Measurements from ENCODE around the gene TRPC3.

Gene TRPC3

GRCh38 chr4:121995790-121996537 lies 44.1 kb upstream of the TRPC3 start:
- ChIA-PET POLR2A (no interaction called here), CTCF (no interaction called here)
- Histone ChIP-seq H3K4me3 (ENCODE audit: low read depth, low read length) (no peak overlapping the region), H3K36me3 (ENCODE audit: control insufficient read depth in 2 of 2, insufficient read depth in 1 of 2, low read length in 2 of 2) (no peaks in the 10 kb centered on the region), H3K27ac (ENCODE audit: extremely low read depth, low read depth, low read length) (no peak overlapping the region), H3K4me1 (ENCODE audit: control insufficient read depth, insufficient read depth, low read length) (no peaks in the 10 kb centered on the region), H3K9me3 (ENCODE audit: control insufficient read depth, insufficient read depth, low read depth, low read length) (no peaks in the 10 kb centered on the region)
- no peak for TF ChIP-seq KLF8 (tag by site-specific recombination; IDR thresholded peaks at IDR 0.05)
- TF ChIP-seq YY1 (tag by site-specific recombination; IDR thresholded peaks at IDR 0.05), result no peak
- no peak for TF ChIP-seq SP2 (tag by site-specific recombination; IDR thresholded peaks at IDR 0.05)
- no peak for TF ChIP-seq ZNF157 (tag by site-specific recombination; IDR thresholded peaks at IDR 0.05)
- no peak for TF ChIP-seq ELK4 (IDR thresholded peaks at IDR 0.05; ENCODE audit: borderline replicate concordance, low read depth, low read length)
- TF ChIP-seq REST (tag by site-specific recombination; IDR thresholded peaks at IDR 0.05), result no peak
- TF ChIP-seq ZSCAN16 (tag by site-specific recombination; IDR thresholded peaks at IDR 0.05), result no peak
- no peak for TF ChIP-seq ZNF580 (tag by site-specific recombination; IDR thresholded peaks at IDR 0.05)
- no peak for TF ChIP-seq GLI4 (tag by site-specific recombination; IDR thresholded peaks at IDR 0.05)
- TF ChIP-seq ZNF350 (tag by site-specific recombination; IDR thresholded peaks at IDR 0.05), result no peak
- no peak for TF ChIP-seq TCF7L2 (IDR thresholded peaks at IDR 0.05; ENCODE audit: borderline replicate concordance, low read depth, low read length)
- TF ChIP-seq ZNF558 (tag by site-specific recombination; IDR thresholded peaks at IDR 0.05), result no peak
- no peak for TF ChIP-seq ZNF530 (tag by site-specific recombination; IDR thresholded peaks at IDR 0.05; ENCODE audit: low read depth)
- no peak for TF ChIP-seq OVOL3 (tag by site-specific recombination; IDR thresholded peaks at IDR 0.05)
- TF ChIP-seq ZNF140 (tag by site-specific recombination; IDR thresholded peaks at IDR 0.05), result no peak
- TF ChIP-seq, protein P1, sequence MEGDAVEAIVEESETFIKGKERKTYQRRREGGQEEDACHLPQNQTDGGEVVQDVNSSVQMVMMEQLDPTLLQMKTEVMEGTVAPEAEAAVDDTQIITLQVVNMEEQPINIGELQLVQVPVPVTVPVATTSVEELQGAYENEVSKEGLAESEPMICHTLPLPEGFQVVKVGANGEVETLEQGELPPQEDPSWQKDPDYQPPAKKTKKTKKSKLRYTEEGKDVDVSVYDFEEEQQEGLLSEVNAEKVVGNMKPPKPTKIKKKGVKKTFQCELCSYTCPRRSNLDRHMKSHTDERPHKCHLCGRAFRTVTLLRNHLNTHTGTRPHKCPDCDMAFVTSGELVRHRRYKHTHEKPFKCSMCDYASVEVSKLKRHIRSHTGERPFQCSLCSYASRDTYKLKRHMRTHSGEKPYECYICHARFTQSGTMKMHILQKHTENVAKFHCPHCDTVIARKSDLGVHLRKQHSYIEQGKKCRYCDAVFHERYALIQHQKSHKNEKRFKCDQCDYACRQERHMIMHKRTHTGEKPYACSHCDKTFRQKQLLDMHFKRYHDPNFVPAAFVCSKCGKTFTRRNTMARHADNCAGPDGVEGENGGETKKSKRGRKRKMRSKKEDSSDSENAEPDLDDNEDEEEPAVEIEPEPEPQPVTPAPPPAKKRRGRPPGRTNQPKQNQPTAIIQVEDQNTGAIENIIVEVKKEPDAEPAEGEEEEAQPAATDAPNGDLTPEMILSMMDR (tag by site-specific recombination; IDR thresholded peaks at IDR 0.05), result no peak
- TF ChIP-seq ZNF174 (tag by site-specific recombination; IDR thresholded peaks at IDR 0.05), result no peak

DNA sequence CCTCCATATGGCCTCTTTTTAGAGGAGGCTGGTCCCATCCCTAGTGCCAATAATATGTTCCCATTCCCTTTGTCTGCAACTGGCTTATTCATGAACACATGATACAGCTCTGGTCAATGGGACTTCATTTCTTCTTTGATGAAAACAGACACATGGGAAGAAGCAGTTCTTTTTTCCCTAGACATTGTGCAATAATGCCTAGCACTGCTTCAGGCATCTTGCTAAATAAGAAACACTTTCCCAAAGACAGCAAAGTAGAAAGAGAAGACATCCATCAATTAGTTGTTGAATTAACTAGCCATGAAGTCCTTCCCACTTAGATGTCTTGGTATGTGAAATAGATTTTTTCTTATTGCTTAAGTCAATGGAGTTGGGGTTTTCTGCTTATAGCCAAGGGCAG lies 40.1 kb upstream of the TRPC3 start:
- ChIA-PET CTCF (interaction anchor here (0.7 kb wide), 1 partner anchor 585 kb away, joined by 4 read pairs; no protein-coding TSS in a partner anchor), POLR2A (no interaction called here)
- no peak for TF ChIP-seq ZNF324 (tag by site-specific recombination; IDR thresholded peaks at IDR 0.05)

More for the DNA sequence above, 40.1 kb upstream of the TRPC3 start:
- Histone ChIP-seq H3K27ac (ENCODE audit: extremely low read depth, low read depth, low read length) (no peak overlapping the region), H3K36me3 (ENCODE audit: control insufficient read depth in 2 of 2, insufficient read depth in 1 of 2, low read length in 2 of 2) (no peaks in the 10 kb centered on the region), H3K4me3 (ENCODE audit: low read depth, low read length) (no peak overlapping the region), H3K4me1 (ENCODE audit: control insufficient read depth, insufficient read depth, low read length) (no peaks in the 10 kb centered on the region), H3K9me3 (ENCODE audit: control insufficient read depth, insufficient read depth, low read depth, low read length) (no peaks in the 10 kb centered on the region)
